ENCODE measurements around the gene FAM83G.
"Not testable (repeated sequence)": the region's sequence is repeated elsewhere in the genome, so short reads cannot be mapped to it uniquely, and the experiment has no call there.

The FAM83G gene

GRCh38 chr17:18954321-18954720, 50.2 kb downstream of the FAM83G start:
- DNase-seq (ENCODE audit: low spot score), result no peak

- no peak for DNase-seq (ENCODE audit: low spot score)
These were observed 51.3 kb downstream of the FAM83G start for GRCh38 chr17:18953231-18953728.

GRCh38 chr17:18951941-18952842, 52.4 kb downstream of the FAM83G start, which contains the start of gene SLC5A10:
Gene SLC5A10, plus strand, starts transcription at chr17:18952165. Its CDS starts 41 bp downstream, at chr17:18952206.
- DNase-seq (ENCODE audit: low spot score), result no peak

- DNase-seq (ENCODE audit: low spot score), result no peak
These were observed 53.3 kb downstream of the FAM83G start for GRCh38 chr17:18950944-18951905.

- DNase-seq (ENCODE audit: low spot score), result no peak
These were observed 54.2 kb downstream of the FAM83G start for GRCh38 chr17:18950346-18950745.

- DNase-seq (ENCODE audit: low spot score), result no peak
These were observed 55.0 kb downstream of the FAM83G start for GRCh38 chr17:18949566-18949965.

GRCh38 chr17:18948476-18949006, 56.0 kb downstream of the FAM83G start:
- DNase-seq (ENCODE audit: low spot score), result no peak

GRCh38 chr17:18947866-18948265, 56.7 kb downstream of the FAM83G start:
- no peak for DNase-seq (ENCODE audit: low spot score)

- DNase-seq (ENCODE audit: low spot score), result no peak
These were observed 58.0 kb downstream of the FAM83G start for GRCh38 chr17:18946536-18946935.

- no peak for DNase-seq (ENCODE audit: low spot score)
These were observed 59.9 kb downstream of the FAM83G start for GRCh38 chr17:18944646-18945045.

GRCh38 chr17:18938692-18939023, 65.9 kb downstream of the FAM83G start:
- no peak for DNase-seq (ENCODE audit: low spot score)

- no peak for DNase-seq (ENCODE audit: low spot score)
These were observed 66.4 kb downstream of the FAM83G start for GRCh38 chr17:18937981-18938691.

GRCh38 chr17:18933102-18934058, 71.2 kb downstream of the FAM83G start:
- DNase-seq (ENCODE audit: low spot score), result no peak

- no peak for DNase-seq (ENCODE audit: low spot score)
These were observed 72.1 kb downstream of the FAM83G start for GRCh38 chr17:18932360-18933055.

GRCh38 chr17:18928628-18929125, 75.9 kb downstream of the FAM83G start:
- no peak for DNase-seq (ENCODE audit: low spot score)

GRCh38 chr17:18925187-18925586, 79.4 kb downstream of the FAM83G start:
- DNase-seq (ENCODE audit: low spot score), result no peak

- DNase-seq (ENCODE audit: low spot score), result not testable (repeated sequence)
These were observed 82.0 kb downstream of the FAM83G start for GRCh38 chr17:18922596-18922995.

- DNase-seq (ENCODE audit: low spot score), result no peak
These were observed 82.6 kb downstream of the FAM83G start for GRCh38 chr17:18921912-18922451.

- DNase-seq (ENCODE audit: low spot score), result no peak
These were observed 83.1 kb downstream of the FAM83G start for GRCh38 chr17:18921485-18921884.

All from LoVo (cell line).